GM18498 (cell line): ENCODE measurements around the gene ID1.
"Not testable (repeated sequence)": the region's sequence is repeated elsewhere in the genome, so short reads cannot be mapped to it uniquely, and the experiment has no call there.

Source experiments
- ATAC-seq: cut with Tn5 transposase; IDR thresholded peaks from one replicate; pipeline ENCODE4 v1.9.1; 2021; ENCODE audit warnings: mild to moderate bottlenecking, moderate library complexity; ENCODE audit not compliant: unreplicated experiment

Gene ID1

DNA sequence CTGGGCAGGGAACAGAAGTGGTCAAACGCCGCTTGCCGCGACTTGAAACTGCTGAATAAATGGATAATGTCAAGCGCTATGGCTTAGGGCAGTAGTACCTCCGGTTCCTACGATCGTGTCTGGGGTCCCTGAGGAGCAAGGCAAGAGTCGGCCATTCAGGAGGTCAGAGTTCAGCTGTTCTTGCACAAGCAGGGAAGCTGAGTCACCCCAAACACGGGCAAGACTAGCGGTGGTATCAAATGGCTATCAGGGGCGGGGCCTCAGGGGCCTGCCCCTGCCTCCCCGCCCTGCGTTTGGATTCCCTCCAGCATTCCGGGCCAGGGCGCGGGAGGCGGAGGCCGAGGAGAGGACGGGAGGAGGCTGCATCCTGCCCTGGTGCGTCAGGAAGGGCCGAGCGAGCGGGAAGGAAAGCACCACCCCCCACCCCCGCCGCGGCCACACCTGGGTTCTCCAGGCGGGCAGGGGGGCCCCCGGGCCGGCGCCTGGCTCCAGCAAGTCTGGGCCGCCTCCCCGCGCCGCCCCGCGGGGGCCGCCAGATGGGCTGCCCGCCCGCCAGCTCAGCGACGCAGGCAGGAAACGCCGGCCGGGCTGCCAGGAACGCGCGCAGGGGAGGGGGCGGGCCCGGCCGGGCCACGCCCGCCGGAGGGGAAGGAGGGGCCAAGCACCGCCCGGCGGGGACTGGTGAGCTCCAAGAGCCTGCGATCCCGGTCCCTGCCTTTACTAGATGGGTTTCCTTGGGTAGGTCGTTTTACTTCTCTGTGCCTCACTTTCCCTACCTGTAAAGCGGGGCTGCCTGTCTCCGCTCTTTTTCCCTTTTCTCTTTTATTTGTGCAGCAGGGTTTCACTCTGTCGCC is 32.2 kb upstream of the ID1 start:
- ATAC-seq = peak; percentile 93

DNA sequence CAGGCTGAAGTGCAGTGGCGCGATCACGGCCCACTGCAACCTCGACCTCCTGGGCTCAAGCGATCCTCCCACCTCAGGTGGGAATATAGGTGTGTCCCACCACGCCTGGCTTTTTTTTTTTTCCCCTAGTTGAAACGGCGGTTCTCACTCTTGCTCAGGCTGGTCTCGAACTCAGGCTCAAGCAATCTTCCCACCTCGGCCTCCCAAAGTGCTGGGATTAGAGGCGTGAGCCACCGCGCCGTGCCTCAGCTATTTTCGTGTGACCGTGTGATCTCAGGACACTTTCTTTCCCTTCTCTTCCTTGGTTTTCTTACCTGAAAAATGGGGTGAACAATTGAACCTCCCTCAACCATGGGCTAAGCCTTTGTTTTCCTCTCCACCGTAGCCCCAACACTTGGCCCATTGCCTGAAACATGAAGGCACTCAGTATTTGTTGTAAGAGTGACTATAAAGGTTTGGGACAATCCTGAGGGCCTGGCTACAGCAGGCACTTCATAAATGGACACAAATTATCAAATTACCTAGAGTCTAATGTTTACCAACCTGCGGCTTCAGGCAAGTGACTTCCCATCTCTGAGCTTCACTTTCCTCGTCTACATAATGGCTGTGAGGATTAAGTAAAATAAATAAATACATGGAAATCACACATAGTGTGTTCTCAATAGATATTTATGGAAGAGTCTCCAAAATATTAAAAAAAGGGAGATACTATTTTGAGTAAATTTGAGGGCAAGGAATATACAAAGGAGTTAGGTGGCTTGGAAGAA is 31.4 kb upstream of the ID1 start:
- ATAC-seq = peak; percentile 17

DNA sequence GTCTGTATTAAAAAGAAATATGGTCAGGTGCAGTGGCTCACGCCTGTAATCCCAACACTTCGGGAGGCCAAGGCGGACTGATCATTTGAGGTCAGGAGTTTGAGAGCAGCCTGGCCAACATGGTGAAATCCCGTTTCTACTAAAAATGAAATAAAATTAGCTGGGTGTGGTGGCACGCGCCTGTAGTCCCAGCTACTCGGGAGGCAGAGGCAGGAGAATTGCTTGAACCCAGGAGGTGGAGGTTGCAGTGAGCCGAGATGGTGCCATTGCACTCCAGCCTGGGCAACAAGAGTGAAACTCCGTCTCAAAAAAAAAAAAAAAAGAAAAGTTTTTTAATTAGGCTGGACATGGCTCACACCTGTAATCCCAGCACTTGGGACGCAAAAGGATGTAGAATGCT is 30.1 kb upstream of the ID1 start:
- not testable (repeated sequence) for ATAC-seq

DNA sequence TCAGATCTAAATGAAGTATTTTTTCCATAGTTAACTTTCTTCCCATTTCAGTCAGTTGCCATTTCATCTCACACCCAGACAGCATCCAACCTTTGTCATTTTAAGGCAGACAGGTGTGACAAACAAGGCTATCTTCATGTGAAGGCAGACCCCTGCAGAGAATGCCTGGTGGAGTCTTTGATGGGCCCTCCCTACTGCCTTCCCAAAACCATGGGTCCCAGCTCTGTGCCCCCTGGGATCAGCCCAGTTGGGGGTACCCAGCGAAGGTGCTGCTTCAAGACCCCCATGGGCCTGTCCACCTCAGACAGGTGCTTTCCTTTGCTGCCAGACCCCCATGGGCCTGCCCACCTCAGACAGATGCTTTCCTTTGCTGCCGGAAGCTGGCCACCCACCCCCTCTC is 28.3 kb upstream of the ID1 start:
- no peak for ATAC-seq

DNA sequence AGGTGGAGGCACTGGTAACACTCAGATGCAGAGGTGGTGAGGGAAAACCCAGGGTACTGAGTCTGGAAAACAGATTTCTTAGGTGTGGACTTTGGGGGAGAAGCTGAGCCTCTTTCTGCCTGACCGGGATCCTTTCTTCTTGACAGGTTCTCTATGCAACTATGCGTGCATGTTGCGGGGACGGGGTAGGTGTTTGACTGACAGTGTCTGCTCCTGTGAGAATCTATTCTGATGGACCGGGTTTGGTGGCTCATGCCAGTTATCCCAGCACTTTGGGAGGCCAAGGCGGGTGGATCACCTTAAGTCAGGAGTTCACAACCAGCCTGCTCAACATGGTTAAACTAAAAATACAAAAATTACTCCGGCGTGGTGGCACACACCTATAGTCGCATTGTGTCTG is 27.9 kb upstream of the ID1 start:
- no peak for ATAC-seq

DNA sequence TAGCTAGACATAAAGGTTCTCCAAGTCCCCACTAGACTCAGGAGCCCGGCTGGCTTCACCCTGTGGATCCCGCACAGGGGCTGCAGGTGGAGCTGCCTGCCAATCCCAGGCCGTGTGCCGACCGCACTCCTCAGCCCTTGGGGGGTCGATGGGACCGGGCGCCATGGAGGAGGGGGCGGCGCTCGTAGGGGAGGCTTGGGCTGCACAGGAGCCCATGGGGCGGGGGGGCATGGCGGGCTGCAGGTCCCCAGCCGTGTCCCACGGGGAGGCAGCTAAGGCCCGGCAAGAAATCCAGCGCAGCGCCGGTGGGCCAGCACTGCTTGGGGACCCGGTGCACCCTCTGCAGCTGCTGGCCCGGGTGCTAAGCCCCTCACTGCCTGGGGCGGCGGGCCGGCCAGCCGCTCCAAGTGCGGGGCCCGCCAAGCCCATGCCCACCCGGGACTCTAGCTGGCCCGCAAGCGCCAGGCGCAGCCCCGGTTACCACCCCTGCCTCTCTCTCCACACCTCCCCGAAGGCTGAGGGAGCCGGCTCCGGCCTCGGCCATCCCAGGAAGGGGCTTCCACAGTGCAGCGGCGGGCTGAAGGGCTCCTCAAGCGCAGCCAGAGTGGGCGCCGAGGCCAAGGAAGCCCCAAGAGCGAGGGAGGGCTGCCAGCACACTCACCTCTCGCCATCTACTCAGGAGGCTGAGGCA is 26.5 kb upstream of the ID1 start:
- ATAC-seq = no peak

DNA sequence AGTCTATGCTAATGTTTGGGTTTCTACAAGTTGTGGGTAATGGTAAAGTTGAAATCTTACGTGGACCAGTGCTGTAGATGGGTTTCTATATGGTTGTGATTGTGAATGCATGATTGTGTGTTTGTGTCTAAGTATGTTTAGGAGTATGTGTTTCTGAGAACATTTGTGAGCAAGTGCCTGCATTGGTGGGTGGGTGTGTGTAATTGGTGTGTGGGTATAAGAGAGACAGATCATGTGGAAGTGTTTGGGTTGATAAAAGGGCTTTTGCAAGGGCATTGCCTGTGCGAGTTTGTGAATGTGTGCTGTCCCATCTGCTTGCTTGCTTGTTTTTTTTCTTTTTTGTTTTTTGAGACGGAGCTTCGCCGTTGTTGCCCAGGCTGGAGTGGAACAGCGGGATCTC is 25.8 kb upstream of the ID1 start:
- no peak for ATAC-seq

DNA sequence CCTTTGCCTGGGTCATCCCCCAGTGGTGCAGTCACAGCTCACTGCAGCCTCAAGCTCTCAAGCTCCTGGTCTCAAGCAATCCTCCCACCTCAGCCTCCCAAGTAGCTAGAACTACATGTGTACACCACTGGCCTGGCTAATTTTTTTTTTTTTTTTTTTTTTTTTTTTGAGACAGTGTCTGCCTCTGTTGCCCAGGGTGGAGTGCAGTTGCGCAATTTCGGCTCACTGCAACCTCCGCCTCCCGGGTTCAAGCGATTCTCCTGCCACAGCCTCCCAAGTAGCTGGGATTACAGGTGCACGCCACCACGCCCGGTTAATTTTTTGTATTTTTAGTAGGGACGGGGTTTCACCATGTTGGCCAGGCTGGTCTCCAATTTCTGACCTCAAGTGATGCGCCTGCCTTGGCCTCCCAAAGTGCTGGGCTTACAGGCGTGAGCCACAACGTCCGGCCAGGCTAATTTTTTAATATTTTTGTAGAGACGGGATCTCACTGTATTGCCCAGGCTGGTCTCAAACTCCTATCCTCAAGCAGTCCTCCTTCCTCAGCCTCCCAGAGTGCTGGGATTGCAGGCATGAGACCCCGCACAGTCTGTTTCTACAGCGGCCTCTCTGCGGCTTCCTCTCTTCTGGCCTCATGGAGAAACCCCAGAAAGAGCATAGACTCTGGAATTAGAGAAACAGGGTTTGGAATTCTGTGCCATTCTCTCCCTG is 25.0 kb upstream of the ID1 start:
- not testable (repeated sequence) for ATAC-seq

DNA sequence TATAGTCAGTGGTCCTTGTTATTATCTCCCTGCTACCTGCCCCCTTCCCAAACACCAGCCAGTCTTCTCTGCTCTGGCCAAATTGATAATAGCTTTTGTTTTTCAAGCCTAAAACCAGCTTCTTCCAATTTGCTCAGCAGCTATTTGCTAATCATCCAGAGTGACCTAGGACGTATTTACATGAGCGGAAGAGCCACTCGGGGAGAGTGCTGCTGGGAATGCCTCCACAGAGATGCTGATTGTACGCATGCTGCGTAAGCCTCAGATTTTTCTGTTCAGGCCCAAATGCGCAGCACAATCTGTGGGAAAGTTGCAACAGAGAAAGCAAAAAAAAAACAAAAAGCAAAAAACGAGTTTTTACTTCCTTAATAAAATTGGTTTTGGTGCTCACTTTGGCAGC is 24.4 kb upstream of the ID1 start:
- no peak for ATAC-seq

DNA sequence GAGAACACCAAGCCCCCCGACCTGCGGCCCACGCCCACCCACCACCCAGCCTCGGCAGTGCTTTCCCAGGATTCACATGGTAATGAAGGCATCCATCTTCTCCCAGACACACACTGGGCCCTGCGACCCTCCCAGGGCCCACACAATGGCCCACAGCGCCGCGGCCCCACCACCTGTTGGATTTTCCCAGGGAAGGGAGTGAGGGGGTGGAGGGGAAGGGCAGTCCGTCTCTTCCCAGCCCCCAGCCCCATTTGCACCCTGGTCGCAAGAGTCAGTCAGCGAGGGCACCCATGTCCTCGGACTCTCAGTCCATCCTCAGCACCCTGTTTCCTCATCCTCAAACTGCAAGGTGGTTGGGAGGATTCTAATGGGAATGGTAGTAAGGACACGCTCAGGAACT is 23.7 kb upstream of the ID1 start:
- no peak for ATAC-seq

DNA sequence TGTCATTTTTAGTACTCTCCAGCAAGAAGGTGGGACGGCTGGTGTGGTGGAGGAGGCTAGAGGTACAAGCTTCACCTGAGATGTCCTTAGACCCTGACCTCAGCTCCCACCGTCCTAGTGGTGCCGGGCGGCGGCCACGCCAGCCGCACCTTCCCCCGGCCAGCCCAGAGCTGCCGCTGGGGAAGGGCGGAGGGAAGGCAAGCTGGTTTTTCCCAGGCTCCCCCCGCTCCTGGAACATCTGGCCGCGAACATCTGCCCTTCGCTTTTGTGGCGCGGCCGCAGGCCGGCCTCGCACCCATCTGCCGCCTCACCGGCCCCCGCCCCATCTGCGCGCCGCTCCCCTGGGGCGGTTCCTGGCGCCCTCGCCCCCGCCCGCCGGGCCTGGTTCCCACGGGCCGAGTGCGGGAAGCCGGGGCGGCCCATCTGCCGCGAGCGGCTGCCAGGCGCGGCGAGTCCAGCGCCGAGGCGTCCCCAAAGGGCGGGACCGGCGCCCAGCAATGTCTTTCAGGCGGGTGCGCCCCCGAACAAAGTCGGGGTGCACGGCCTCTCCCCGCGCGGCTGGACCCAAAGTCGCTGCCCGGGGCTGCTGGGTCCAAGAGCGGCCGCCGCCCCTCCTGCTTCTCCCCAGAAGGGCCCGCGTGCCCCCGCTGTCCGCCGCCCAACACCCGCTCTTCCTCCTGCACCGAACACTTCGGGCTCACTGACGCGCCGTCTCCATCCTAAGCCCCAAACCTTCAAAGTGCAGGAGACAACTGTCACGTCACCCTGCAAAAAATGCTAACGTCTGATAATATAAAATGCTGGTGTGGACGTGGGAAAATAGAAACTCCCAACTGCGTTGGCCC is 17.3 kb upstream of the ID1 start:
- ATAC-seq = no peak

DNA sequence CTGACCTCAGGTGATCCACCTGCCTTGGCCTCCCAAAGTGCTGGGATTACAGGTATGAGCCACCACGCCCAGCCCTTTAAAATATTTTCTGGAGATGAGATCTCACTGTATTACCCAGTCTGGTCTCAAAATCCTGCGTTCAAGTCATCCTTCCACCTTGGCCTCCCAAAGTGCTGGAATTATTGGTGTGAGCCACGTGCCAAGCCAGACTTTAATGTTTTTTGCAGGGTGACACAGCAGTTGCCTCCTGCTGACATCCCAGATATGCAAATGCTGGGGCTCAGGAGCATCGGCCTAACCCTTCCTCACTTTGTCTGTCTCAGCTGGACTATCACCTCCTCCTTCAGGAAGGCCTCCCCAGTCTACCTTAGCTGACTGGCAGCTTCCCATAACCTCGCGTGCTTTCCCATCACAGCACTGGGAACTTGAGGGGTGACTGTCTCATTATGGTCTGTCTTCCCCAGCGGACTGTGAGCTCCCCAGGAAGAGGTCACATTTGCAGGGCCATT is 14.3 kb upstream of the ID1 start:
- ATAC-seq = no peak

DNA sequence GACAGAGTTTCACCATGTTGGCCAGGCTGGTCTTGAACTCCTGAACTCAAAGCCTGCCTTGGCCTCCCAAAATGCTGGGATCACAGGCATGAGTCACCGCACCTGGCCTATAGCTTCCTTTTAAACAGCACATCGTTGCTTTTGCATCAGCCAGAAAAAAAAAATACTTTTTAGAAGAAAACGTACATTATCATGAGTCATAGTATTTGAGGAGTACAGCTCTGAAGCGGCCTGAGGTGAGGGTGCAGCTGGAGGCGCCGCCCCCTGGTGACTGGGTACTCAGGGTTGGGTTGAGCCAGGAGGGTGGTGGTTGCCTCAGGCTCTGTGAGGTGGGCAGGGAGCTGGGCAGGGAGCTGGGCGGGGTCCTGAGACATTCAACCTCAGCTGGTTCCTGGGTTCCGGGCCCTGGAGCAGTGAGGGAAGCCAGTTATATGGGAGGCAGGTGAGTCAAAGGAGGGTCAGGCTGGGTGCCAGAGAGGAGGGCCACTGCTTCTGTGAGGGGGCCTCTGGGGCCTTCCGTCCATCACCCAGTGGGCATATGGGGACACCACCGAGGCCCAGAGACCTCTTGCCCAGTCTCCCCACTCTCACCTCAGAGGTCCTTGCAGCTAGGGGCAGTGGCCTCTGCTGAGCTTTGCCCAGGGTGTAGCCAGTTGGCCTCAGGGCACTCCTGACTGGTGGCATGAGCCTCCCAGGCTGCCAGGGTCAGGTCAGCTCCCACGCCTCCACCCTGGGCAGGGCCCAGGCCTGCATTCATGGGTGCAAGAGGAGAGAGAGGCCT is 11.7 kb upstream of the ID1 start:
- no peak for ATAC-seq

DNA sequence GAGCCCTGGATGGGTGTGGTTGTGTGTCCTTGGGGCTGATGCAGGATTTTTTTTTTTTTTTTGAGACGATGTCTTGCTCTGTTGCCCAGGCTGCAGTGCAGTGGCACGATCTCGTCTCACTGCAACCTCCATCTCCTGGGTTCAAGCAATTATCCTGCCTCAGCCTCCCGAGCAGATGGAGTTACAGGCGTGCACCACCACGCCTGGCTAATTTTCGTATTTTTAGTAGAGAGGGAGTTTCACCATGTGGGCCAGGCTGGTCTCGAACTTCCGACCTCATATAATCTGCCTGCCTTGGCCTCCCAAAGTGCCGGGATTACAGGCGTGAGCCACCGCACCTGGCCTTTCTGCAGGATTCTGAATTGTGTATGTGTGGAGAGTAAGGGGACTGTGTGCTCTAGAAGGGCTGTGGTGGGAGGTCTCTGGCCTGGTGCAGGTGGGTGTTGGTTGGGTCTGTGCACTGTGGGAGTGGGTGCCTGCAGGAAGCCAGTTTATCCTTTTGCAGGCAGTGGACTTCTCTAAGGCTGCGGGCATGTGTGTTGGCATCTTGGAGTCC is 11.0 kb upstream of the ID1 start:
- no peak for ATAC-seq

DNA sequence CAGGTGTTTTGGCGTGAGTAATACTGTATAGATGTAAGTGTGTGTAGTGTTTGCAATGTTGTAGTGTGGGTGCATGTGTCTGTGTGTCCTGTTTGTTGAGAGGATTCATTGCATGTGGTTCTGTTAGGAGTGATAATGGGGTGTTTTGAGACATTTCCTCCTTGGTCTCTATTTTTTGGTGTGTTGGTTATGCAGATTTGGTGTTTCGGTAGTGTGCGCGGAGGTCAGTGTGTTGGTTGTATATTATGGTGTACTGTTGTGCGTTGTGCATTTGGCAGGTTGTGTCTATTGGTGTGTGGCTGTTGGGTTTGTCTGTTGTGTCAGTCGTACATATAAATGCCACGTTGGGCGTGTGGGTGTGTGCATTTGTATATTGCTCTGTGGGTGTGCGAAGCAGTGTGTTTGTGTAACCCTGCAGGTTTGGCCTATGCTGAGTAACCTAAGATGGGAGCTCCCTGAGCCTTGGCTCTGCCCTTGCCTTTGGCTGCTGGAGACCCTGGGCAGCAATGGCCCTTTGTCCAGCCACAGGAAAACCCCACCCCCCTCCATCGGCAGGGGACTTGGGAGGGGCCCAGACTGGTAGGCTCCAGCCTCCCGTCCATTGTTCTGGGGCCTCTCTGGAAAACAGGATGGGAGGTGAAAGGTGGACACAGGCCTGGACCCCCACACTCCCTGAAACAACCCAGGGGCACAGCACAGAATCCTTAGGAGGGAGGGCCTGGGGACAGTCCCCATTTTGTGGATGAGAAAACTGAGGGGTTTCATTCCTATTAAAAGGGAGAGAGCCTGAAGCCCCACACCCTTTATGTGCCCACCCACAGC is 10.3 kb upstream of the ID1 start:
- ATAC-seq = no peak

DNA sequence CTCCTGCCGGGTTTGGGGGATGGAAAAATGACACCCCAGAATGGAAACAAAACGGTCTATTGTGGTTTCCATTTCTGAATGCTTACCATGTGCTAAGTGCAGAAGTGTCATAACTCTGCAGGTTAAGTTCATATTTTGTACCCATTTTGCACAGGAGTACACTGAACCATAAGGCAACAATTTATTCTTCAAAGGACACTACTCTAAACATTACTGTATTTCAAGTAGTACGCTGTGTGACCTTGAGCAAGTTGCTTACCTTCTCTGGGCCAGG is 9.8 kb upstream of the ID1 start:
- ATAC-seq = no peak

DNA sequence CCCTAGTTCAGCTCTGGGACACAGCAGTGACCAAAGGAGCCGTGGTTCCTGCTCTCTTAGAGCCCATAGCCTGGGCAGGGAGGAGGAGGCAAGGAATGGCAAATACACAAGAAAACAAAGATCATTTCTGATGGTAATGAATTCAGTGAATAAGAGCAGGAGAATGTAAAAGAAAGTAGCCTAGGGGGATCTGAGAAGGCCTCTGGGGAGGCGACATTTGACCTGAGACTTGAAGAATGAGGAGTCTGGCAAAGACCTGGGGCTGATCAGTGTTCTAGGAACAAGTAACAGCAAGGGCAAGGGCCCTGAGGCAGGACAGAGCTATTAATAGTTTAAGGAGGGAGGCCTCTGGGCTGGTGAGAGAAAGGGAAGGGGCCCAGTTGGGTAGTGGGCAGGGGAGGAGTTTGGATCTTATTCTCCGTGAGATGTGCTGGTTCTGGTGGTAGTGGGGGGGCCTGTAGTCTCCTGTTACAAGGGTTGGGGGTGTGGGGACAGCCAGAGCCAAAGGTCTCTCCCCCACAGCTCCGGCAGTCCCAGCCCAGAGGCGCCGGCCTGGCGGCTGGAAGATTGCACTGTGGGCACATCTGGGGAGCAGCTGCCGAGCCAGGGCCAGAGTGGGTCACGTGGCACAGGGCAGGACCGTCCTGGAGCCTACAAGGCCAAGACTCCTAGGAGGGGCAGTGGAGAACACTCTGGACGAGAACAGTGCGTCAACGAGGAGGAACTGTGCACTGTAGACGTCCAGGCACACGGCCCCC is 9.3 kb upstream of the ID1 start:
- no peak for ATAC-seq

DNA sequence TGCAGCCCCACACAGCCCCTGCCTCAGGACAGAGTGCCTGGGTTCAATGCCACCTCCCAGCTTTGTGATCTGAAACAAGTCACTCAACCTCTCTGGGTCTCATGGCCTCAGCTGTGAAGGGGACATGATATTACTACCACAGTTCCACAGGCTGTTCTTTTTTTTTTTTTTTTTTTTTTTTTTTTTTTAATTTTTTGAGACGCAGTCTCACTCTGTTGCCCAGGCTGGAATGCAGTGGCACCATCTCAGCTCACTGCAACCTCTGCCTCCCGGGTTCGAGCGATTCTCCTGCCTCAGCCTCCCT is 8.7 kb upstream of the ID1 start:
- ATAC-seq = not testable (repeated sequence)
